ENCODE results near the gene CPNE7.
"Not testable (repeated sequence)": the region's sequence is repeated elsewhere in the genome, so short reads cannot be mapped to it uniquely, and the experiment has no call there.

CPNE7 gene

DNA sequence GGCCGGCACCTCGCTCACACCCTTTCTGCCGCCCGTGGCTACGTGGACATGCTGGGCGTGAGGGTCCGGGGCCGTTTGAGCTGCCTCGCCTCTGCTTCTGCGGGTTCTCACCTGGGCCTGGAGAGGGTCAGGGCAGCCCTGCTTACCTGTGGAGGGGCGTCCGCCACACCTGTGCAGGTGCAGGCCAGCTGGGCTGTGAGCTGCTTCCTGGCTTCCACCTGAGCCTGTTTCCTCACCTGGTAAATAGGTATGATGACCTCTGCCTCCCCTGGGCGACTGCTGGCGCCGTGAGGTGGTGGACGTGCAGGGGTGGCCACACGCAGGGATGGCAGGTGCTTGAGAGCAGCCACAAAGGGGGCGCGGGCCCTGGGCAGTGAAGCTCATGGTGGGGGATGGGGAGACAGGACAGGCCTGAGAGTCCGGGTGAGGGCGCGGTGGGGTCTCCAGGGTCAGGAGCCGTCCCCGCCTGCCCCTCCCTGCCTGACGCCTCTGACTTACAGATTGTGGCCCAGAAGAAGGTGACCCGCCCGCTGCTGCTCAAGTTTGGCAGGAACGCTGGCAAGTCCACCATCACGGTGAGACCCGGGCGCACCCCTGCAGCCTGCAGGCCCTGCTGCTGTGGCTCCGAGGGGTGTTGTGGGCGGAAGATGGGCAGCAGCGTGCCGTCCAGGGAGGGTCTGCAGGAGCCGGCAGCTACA, 7.8 kb downstream of the CPNE7 start:
- DNase-seq (ENCODE audit: low spot score) = no peak

- DNase-seq (ENCODE audit: low spot score) = no peak
Measured at GRCh38 chr16:89583895-89584644, 8.5 kb downstream of the CPNE7 start.

DNA sequence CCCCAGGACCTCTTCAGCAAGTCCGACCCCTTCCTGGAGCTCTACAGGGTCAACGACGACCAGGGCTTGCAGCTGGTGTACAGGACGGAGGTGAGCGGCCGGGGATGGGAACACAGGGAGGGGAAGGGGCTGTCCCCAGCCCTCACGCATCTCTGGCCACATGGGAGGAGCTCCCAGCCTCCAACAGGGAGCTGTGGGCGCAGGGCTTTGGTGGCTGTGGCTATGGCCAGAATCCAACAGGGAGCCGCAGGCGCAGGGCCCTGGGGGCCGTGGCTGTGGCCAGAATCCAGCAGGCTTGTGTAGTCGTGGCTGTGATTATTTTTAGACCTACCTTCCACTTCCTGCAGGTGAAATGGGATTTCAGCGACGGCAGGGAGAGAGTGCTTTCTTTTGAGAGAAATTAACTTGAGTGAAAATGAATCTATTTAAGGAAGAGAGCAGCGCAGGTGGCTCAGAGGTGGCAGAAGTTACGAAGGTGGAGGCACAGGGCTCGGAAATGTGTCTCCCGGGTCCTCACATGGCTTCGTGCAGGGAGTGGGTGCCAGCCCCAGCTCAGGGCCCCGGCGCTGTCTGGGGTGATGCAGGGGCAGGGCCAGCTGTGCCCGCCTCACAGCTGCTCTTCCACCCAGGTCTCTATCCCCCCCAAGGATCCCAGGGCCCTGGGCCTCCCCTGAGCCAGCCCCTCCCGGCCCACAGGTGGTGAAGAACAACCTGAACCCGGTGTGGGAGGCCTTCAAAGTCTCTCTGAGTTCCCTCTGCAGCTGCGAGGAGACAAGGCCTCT, 9.4 kb downstream of the CPNE7 start:
- no peak for DNase-seq (ENCODE audit: low spot score)

DNA sequence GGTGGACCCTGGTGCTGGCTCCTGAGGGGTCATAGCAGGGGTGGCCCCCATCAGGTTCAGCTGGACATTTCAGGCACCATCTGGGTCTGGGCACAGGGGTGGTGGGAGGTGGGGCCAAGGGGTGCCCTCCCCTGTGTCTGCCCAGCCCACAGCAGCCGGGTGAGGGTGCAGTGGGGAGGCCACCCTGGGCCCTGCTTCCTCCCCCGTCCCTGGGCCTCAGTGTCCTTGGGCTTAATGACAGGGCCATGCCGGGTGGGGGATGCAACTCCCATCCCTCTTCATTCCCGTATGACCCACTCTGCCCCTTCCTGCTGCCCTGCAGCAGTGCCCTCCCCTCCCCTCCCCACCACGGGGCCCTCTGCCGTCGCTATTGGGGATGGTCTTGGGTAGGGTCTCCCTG, 10.7 kb downstream of the CPNE7 start:
- no peak for DNase-seq (ENCODE audit: low spot score)

DNA sequence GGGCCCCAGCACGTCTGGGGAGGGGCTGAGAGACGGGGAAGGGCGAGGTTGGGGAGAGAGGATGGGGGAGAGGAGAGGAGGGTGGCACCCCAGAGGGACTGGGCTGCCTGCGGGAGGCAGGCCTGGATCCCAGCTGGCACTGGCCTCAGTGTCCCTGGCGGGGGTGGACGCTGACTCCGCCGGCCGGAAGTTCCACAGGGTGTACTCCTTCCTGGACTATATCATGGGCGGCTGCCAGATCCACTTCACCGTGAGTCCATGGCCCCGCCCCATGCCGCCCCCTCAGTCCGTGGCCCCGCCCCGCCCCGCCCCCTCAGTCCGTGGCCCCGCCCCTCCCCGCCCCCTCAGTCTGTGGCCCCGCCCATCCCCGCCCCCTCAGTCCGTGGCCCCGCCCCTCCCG, 11.3 kb downstream of the CPNE7 start:
- DNase-seq (ENCODE audit: low spot score) = no peak

GRCh38 chr16:89587676-89588075, 12.1 kb downstream of the CPNE7 start:
- DNase-seq (ENCODE audit: low spot score) = not testable (repeated sequence)

- no peak for DNase-seq (ENCODE audit: low spot score)
Measured at GRCh38 chr16:89588413-89589109, 13.0 kb downstream of the CPNE7 start.

DNA sequence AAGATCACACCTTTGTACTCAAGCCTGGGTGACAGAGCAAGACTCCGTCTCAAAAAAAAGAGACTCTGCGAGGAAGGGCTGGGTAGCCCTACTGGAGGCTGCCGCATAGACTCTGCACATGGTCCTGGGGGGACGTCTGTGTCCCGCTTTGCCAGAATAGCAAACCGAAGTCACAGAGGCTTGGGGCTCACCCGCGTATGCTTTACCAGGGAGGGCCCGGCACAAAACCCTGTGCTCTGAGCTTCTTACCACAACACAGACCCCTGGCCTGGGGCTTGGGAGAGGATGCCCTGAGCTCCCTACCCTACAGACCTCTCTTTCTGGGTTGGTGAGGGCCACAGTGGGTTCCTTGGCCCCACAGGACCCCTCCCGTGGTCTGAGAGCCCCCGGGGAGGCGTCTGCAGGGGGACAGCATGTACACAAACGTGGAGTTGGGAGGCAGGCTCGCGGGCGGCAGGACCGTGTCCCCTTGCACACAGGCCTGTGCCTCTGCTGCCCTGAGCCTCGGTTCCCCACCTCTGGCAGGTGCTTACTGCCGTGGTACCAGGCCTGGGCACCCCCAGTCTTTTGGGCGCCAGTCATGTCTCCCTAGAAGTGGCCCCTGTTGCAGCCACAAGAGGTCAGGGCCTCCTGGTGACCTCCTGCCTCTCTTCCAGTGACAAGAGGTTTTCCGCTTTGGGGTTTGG, 13.8 kb downstream of the CPNE7 start:
- DNase-seq (ENCODE audit: low spot score) = no peak

GRCh38 chr16:89593841-89594240, 18.3 kb downstream of the CPNE7 start:
- DNase-seq (ENCODE audit: low spot score) = no peak

DNA sequence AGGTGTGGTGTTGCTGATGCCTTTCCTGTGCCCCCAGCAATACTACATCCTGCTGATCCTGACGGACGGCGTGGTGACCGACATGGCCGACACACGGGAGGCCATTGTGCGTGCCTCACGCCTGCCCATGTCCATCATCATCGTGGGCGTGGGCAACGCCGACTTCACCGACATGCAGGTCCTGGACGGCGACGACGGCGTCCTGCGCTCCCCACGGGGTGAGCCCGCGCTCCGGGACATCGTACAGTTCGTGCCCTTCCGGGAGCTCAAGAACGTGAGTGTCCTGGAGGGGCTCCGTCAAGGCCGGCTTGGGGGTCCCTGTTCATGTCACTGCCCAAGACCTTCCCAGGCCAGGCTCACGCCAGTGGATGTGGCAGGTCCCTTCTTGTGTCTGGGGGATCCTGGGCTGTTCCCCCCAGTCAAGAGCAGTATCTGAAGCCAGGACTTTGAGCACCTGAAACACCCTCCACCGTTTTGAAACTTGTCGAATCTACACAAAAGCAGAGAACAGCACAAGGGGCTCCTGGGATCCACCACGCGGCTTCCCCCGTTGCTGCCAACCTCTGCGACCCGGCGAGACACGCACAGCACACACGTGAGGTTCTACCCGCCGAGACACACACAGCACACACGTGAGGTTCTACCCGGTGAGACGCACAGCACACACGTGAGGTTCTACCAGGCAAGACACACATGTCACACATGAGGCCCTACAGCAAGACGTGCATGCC, 19.9 kb downstream of the CPNE7 start:
- DNase-seq (ENCODE audit: low spot score) = no peak

GRCh38 chr16:89596061-89596689, 20.6 kb downstream of the CPNE7 start:
- no peak for DNase-seq (ENCODE audit: low spot score)

- no peak for DNase-seq (ENCODE audit: low spot score)
Measured at GRCh38 chr16:89596957-89597649, 21.5 kb downstream of the CPNE7 start.

DNA sequence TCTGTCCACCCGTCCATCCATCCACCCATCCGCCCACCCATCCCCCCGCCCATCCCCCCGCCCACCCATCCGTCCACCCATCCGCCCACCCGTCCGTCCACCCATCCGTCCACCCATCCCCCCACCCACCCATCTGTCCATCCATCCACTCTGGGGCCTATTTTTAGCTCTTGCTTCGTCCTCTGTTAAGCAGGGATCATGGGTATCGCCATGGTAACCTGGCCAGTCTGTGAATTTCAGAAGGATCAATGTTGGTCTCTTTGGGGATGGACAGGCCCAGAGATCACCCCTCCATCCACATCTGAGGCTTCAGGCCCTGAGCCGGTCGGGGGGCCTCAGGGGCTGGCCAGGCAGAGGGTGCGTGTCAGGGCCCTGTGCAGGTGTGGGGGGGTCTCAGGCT, 22.6 kb downstream of the CPNE7 start:
- no peak for DNase-seq (ENCODE audit: low spot score)

DNA sequence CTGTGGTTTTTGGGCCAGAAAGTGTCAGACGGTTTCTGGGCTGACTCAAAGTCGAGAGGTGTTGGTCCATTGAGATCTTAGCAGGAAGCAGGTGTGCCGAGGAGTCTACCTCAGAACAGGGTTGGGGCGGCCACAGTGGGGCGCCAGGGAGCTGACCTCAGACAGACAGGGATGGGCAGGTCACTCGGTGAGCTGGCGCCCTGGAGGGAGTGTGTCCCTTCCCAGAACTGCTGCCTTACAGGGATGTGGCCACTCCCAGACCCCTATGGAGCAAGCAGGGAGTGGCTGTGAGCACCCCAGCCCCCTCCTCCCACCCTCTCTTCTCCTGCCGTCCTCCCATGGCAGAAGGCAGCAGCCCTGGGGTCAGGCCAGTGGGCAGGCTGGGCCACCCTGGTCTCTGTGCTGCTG, 23.9 kb downstream of the CPNE7 start:
- DNase-seq (ENCODE audit: low spot score) = peak; percentile 50

DNA sequence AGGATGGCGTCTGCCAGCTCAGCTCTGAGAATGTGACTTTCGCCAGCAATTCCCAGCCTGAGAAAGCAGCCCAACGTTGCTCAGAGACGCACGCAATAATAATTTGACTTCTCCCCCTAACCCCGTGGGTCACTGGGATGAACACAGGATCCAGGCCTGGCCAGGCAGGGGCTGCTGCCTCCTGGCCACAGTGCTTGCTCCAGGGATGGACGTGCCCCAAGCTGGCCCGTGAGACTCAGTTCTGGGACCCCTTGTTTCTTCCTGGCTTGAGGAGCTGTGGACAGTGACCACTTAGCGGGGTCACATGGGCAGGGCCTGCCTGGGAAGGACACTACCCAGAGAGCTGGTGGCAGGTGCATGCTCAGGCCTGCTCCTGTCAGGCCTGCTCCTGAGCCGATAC, 24.3 kb downstream of the CPNE7 start:
- DNase-seq (ENCODE audit: low spot score) = no peak

DNA sequence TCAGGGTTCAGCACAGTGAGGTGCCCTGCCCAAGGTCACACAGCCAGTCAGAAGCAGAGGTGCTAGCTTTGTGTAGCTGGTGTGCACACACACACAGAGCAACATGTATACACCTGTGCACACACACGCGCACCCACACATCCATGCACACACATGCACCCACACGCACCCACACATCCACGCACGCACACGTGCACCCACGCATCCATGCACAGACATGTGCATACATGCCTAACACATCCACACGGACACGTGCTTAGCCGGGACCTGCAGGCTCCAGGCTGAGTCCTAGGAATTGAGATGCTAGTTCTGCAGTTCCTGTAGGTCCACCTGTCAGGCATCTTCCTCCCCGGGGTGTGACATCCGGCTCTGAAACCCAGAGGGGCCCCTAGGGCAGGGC, 24.9 kb downstream of the CPNE7 start:
- DNase-seq (ENCODE audit: low spot score) = no peak

DNA sequence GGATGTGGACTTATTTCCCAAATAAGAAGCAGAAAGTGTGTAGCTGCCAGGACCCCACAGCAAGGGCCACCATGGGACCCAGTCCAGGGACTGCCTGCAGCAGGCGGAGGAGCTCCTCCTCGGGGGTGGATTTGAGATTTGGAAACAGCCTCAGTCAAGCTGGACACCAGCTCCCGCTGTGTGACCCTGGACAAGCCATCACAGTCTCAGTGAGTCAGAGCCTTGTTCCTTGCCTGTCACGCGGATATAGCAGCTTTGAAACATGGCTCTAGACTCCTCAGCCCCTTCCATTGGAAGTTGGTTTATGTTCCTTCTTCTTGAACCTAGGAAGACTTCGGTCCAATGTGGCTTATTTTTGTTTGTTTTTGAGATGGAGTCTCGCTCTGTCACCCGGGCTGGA, 25.4 kb downstream of the CPNE7 start:
- DNase-seq (ENCODE audit: low spot score) = no peak

DNA sequence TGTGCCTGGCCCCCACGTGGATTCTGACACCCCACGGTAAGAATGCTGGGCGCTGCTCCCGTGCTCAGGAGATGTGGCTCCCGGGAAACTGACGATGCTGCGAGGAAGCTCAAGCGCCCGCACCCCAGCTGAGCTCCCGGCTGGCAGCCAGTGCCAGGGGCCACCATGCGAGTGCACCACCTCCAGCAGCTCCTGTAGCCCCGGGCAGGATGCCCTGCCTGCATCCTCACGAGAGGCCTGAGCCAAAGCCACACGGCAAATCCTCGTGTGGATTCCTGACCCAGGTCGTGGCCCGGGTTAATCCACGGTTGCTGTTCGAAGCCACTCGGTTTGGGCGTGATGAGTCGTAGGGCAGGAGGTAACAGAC, 26.3 kb downstream of the CPNE7 start:
- no peak for DNase-seq (ENCODE audit: low spot score)

GRCh38 chr16:89602273-89602951, 26.9 kb downstream of the CPNE7 start:
- DNase-seq (ENCODE audit: low spot score) = no peak
